GM19397 (cell line): ENCODE data around the gene HPS5.
A peak's percentile ranks its signal among the peaks of the same experiment; 100 is the strongest.
"Not testable (repeated sequence)": the region's sequence is repeated elsewhere in the genome, so short reads cannot be mapped to it uniquely, and the experiment has no call there.

Experiments used
- ATAC-seq: cut with Tn5 transposase; IDR thresholded peaks from one replicate; pipeline ENCODE4 v1.9.1; 2021; ENCODE audit warnings: mild to moderate bottlenecking, moderate library complexity; ENCODE audit not compliant: unreplicated experiment

HPS5 gene, protein sequence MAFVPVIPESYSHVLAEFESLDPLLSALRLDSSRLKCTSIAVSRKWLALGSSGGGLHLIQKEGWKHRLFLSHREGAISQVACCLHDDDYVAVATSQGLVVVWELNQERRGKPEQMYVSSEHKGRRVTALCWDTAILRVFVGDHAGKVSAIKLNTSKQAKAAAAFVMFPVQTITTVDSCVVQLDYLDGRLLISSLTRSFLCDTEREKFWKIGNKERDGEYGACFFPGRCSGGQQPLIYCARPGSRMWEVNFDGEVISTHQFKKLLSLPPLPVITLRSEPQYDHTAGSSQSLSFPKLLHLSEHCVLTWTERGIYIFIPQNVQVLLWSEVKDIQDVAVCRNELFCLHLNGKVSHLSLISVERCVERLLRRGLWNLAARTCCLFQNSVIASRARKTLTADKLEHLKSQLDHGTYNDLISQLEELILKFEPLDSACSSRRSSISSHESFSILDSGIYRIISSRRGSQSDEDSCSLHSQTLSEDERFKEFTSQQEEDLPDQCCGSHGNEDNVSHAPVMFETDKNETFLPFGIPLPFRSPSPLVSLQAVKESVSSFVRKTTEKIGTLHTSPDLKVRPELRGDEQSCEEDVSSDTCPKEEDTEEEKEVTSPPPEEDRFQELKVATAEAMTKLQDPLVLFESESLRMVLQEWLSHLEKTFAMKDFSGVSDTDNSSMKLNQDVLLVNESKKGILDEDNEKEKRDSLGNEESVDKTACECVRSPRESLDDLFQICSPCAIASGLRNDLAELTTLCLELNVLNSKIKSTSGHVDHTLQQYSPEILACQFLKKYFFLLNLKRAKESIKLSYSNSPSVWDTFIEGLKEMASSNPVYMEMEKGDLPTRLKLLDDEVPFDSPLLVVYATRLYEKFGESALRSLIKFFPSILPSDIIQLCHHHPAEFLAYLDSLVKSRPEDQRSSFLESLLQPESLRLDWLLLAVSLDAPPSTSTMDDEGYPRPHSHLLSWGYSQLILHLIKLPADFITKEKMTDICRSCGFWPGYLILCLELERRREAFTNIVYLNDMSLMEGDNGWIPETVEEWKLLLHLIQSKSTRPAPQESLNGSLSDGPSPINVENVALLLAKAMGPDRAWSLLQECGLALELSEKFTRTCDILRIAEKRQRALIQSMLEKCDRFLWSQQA

GRCh38 chr11:18321969-18322711 is at the start of gene HPS5, which contains the start of gene GTF2H1:
TSS of gene HPS5 (minus strand) at chr11:18322140. CDS start at chr11:18317858, 4,282 bp downstream.
TSS of gene GTF2H1 (plus strand) at chr11:18322567. CDS start at chr11:18333075, 10,508 bp downstream.
- peak; percentile 89 for ATAC-seq

DNA sequence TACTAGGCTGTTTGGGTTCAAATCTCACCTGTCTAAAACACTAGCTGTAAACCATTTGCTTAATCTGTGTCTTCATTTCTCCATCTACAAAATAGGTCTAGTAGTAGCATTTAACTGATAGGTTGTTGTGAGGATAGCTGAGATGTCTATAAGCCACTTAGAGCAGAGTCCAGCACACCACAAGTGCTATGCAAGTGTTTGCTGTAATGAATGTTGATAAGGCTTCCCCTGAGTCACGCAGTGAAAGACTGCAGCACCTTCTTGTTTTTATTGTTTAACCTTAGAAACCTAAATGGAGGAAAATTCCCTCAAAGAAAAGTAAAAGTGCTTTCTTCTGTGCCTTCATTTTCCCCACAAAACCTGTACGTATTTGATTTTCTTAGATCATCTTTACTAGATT is 49.3 kb upstream of the HPS5 start:
- no peak for ATAC-seq

- ATAC-seq, result no peak
Measured at GRCh38 chr11:18369398-18369797, 47.5 kb upstream of the HPS5 start.

DNA sequence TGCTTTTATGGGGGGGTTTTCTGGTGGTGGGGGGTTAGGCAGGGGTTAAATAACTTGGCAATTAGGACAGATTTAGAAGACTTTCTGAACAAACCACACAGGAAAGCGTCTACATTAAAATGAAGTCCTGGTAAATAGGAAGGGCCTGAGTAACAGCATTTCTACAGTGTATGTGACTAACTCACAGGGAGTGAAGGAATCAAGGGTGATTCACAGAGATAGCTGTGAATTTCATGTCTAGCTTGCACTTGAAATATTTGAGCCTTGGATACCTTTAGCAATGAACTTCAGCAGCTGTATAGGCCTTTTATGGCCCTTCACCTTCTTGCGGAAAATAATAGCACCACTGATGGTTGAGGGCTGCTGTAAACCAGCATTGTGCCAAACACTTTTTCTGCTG is 46.3 kb upstream of the HPS5 start:
- ATAC-seq, result no peak

DNA sequence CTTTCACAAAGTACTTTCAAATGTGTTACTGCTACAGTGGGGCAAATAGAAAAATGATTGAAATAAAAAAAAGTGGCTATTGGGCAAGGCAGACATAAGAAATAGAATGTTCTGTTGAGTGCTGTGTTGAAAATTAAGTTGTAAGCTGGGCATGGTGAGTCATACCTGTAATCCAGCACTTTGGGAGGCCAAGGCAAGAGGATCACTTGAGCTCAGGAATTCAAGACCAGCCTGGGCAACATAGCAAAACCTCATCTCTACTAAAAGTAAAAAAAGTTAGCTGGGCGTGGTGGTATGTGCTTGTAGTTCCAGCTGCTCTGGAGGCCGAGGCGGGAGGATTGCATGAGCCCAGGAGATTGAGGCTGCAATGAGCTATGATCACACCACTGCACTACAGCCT is 45.5 kb upstream of the HPS5 start:
- ATAC-seq, result no peak

- no peak for ATAC-seq
Measured at GRCh38 chr11:18366286-18366685, 44.3 kb upstream of the HPS5 start.

DNA sequence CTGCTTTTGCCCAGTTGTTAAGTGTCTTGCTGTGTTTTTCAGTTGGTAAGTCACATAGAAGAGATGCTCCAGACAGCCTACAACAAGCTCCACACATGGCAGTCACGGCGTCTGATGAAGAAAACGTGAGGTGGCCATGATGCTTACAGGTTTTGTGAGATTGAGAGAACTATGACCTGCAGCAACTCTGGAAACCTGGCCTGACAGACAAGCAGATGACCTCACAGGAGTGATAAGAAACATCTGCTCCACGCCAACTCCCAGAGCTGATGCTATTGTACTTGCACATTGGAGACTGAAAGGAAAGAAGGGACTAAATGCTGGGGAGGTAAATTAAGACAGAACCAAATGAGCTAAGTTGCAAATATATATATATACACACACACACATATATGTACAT is 43.8 kb upstream of the HPS5 start:
- no peak for ATAC-seq

GRCh38 chr11:18364495-18365073 is 42.6 kb upstream of the HPS5 start:
- ATAC-seq, result no peak

GRCh38 chr11:18361154-18361553 is 39.2 kb upstream of the HPS5 start:
- no peak for ATAC-seq

DNA sequence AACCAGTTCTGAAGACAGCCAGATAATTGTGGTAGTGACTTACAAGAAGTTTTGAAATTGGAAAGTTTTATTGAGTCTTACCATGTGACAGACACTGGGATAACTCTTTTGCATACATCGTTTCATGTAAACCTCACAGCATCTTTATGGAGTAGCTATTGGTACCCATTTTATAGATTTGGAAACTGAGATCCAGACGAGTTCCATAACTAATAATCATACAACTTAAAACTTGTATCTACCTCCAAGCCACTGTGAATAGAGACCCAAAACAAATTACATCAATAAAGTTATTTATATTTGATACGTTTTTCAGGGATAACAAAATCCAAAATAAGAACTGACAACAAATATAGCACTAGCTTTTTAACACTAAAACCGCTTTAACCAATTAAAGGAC is 36.7 kb upstream of the HPS5 start:
- ATAC-seq, result no peak

DNA sequence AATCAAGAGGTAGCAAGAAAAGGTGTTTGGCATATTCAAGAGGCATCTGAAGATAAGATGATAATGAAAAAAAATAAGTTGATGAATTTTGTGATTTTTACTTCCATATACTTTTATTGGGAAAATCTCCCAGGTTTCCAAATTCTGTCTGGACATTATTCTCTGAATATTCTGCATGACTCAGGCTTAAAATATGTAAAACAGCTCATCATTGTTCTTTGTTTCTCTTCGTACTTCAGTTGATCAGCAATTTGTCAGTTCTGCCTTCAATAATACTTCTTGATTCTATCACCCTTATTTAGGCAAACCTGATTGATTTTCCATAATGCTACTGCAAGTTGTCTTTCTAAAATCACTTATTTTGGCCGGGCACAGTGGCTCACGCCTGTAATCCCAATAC is 30.6 kb upstream of the HPS5 start:
- ATAC-seq, result no peak

- ATAC-seq, result no peak
Measured at GRCh38 chr11:18347471-18348125, 25.7 kb upstream of the HPS5 start.

GRCh38 chr11:18332891-18333290 is 11.0 kb upstream of the HPS5 start:
- no peak for ATAC-seq

- no peak for ATAC-seq
Measured at GRCh38 chr11:18332302-18332701, 10.4 kb upstream of the HPS5 start.

DNA sequence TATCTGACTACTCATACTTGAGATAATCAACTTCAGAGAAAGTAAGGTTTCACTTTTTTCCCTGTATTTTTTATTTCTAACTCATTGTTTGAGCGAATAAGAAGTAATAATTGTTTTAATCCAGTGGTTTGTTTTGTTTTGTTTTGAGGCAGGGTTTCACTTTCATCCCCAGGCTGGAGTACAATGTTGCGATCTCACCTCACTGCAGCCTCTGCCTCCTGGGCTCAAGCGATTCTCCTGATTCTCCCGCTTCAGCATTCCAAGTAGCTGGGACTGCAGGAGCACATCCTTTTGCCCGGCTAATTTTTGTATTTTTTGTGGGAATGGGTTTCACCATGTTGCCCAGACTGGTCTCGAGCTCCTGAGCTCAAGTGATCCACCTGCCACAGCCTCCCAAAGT is 9.0 kb upstream of the HPS5 start:
- ATAC-seq, result no peak

DNA sequence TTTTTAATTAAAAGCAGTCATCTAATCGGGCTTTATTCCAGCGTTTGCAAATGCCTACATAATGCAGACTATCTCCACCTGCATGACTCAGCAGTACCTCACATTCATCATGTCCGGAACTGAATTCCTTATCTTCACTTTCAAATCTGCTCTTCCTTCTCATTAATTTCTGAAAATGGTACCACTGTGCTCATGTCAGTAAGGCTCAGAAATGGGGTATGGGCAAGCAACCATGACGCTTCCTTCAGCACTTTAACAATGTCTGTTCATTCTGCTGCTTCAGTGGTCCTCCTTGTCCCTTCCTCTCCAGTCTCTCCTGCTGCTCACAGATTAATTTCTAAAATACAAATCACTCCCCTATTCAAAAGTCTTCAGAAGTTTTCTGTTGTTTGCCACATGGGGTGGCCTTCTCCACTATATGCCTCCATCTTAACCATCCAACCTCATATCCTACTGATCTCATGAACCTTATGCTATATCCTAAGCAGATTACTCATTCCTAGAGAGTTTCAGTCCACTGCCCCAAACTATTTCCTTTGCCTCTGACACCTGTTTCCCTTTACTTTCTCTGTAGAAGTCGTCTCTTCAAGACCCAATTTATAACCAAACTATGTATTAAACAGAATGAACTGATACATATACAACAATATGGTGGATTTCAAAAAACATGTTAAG is 7.4 kb upstream of the HPS5 start:
- ATAC-seq, result no peak

DNA sequence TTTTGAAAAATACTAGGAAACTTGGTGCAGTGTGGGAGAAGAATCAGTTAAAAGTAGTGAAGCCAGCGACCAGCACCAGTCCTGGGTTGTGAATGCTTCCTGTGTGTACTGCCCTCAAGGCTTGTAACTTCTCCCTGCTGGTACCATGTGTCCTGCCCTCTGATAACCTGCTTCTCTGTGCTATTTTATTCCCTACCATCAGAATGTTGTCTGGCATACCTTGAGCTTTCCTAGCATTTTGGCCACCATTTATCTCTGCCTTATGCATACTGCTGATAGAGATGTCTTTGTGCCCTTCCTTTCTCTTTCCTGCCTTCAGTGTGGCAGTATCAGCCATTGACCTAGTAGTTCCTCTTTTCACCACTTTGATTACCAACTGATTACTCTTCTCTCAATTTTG is 2.4 kb upstream of the HPS5 start:
- ATAC-seq, result no peak

GRCh38 chr11:18323881-18324280 is 1.9 kb upstream of the HPS5 start:
- ATAC-seq, result not testable (repeated sequence)
